Measurements from ENCODE around the gene ANAPC16.

- TF ChIP-seq, protein P1, sequence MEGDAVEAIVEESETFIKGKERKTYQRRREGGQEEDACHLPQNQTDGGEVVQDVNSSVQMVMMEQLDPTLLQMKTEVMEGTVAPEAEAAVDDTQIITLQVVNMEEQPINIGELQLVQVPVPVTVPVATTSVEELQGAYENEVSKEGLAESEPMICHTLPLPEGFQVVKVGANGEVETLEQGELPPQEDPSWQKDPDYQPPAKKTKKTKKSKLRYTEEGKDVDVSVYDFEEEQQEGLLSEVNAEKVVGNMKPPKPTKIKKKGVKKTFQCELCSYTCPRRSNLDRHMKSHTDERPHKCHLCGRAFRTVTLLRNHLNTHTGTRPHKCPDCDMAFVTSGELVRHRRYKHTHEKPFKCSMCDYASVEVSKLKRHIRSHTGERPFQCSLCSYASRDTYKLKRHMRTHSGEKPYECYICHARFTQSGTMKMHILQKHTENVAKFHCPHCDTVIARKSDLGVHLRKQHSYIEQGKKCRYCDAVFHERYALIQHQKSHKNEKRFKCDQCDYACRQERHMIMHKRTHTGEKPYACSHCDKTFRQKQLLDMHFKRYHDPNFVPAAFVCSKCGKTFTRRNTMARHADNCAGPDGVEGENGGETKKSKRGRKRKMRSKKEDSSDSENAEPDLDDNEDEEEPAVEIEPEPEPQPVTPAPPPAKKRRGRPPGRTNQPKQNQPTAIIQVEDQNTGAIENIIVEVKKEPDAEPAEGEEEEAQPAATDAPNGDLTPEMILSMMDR (conservative IDR thresholded peaks at IDR 0.05; ENCODE audit: low read depth, low read length), result no peak
- TF ChIP-seq MAFK (IDR thresholded peaks at IDR 0.05; ENCODE audit: low read depth, low read length), result no peak
- TF ChIP-seq RFX5 (IDR thresholded peaks at IDR 0.05; ENCODE audit: low read depth, low read length), result no peak
- TF ChIP-seq MAZ (IDR thresholded peaks at IDR 0.05; ENCODE audit: borderline replicate concordance, low read depth, low read length), result no peak
- TF ChIP-seq, protein P2, sequence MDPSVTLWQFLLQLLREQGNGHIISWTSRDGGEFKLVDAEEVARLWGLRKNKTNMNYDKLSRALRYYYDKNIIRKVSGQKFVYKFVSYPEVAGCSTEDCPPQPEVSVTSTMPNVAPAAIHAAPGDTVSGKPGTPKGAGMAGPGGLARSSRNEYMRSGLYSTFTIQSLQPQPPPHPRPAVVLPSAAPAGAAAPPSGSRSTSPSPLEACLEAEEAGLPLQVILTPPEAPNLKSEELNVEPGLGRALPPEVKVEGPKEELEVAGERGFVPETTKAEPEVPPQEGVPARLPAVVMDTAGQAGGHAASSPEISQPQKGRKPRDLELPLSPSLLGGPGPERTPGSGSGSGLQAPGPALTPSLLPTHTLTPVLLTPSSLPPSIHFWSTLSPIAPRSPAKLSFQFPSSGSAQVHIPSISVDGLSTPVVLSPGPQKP (IDR thresholded peaks at IDR 0.05; ENCODE audit: borderline replicate concordance, low read depth, low read length), result no peak
- no peak for TF ChIP-seq POLR2A (IDR thresholded peaks at IDR 0.05; ENCODE audit: low read depth, low read length)
- no peak for TF ChIP-seq RAD21 (IDR thresholded peaks at IDR 0.05; ENCODE audit: low read length)
- no peak for TF ChIP-seq SMC3 (IDR thresholded peaks at IDR 0.05; ENCODE audit: low read depth, low read length)
Observed at GRCh38 chr10:72283131-72283530, 67.3 kb downstream of the ANAPC16 start.
